ENCODE measurements around the gene RAPGEF6.
"Not testable (repeated sequence)": the region's sequence is repeated elsewhere in the genome, so short reads cannot be mapped to it uniquely, and the experiment has no call there.

Gene RAPGEF6

DNA sequence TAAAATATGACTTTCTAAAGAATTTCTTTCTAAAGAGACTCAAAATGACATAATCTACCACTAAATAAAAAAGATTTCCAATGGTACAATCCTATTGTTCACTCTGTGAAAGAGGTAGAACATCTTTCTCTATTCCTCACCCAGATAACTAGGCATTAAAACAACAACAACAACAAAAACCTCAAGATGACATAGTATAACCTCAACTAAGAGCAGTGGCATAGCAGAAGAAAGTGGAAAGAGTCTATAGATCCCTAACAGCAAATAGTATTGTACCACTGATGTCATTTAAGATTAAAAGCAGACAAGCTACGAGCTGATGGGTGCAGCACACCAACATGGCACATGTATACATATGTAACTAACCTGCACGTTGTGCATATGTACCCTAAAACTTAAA lies 29.9 kb downstream of the RAPGEF6 start:
- DNase-seq, result no peak

DNA sequence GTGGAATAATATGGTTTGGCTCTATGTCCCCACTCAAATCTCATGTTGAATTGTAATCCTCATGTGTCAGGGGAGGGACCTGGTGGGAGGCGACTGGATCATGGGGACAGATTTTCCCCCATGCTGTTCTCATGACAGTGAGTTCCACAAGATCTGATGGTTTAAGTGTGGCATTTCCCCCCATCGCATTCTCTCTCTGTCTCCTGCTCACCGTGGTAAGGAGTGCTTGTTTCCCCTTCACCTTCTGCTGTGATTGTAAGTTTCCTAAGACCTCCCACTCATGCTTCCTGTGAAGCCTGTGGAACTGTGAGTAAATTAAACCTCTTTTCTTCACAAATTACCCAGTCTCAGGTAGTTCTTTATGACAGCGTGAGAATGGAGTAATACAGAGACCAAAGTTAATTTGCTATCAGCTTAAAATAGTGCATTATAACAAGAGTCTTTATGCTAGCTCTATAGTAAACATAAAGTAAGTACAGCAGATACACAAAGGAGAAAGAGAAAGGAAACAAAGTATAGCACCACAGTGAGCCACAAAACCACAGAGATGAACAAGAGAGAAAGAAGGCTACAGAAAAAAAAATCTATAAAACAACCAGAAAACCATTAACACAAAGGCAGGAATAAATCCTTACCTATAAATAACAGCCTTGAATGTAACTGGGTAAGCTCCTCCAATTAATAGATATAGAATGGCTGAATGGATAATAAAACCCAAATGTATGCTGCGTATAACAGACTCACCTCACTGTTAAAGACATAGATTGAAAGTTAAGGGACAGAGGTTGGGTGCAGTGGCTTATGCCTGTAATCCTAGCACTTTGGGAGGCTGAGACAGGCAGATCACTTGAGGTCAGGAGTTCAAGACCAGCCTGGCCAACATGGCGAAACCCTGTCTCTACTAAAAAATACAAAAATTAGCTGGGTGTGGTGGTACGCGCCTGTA lies 39.7 kb downstream of the RAPGEF6 start:
- DNase-seq, result peak; percentile 9 to 25

- no peak for DNase-seq
Measured at GRCh38 chr5:131593921-131594320, 41.1 kb downstream of the RAPGEF6 start.

GRCh38 chr5:131593436-131593835 lies 41.6 kb downstream of the RAPGEF6 start:
- not testable (repeated sequence) for DNase-seq

GRCh38 chr5:131589510-131590348 lies 45.3 kb downstream of the RAPGEF6 start:
- DNase-seq, result no peak

- DNase-seq, result no peak
Measured at GRCh38 chr5:131587541-131587940, 47.5 kb downstream of the RAPGEF6 start.

DNA sequence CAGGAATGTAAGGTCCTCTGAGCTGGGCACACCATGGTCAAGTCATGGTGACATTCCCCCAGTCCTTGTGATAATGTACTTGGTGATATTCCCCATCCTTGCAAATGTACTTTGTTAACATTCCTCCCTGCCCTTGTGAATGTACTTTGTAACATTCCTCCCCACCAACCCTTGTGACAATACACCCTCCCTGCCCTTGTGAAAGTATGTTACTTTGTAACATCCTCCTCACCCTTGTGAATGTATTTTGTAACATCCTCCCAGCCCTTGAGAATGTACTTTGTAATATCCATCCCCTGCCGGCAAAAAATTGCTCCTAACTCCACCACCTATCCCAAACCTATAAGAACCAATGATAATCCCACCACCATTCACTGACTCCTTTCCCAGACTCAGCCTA lies 53.3 kb downstream of the RAPGEF6 start:
- no peak for DNase-seq

- DNase-seq, result no peak
Measured at GRCh38 chr5:131579917-131580671, 54.9 kb downstream of the RAPGEF6 start.

- DNase-seq, result no peak
Measured at GRCh38 chr5:131575660-131576227, 59.3 kb downstream of the RAPGEF6 start.

DNA sequence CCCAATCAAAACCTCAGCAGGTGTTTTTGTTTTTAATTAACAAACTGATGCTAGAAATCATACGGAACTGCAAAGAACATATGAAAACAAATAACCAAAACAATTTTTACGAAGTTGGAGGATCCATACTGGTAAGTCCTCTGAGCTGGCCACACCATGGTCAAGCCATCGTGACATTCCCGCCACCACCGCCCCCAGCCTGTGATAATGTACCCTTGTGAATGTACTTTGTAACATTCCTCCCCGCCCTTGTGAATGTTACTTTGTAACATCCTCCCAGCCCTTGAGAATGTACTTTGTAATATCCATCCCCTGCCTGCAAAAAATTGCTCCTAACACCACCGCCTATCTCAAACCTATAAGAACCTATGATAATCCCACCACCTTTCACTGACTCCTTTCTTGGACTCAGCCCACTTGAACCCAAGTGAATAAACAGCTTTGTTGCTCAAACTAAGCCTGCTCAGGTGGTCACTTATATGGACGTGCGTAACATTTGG lies 63.3 kb downstream of the RAPGEF6 start:
- no peak for DNase-seq

GRCh38 chr5:131570757-131571156 lies 64.3 kb downstream of the RAPGEF6 start:
- no peak for DNase-seq

GRCh38 chr5:131564229-131564652 lies 70.8 kb downstream of the RAPGEF6 start:
- no peak for DNase-seq

DNA sequence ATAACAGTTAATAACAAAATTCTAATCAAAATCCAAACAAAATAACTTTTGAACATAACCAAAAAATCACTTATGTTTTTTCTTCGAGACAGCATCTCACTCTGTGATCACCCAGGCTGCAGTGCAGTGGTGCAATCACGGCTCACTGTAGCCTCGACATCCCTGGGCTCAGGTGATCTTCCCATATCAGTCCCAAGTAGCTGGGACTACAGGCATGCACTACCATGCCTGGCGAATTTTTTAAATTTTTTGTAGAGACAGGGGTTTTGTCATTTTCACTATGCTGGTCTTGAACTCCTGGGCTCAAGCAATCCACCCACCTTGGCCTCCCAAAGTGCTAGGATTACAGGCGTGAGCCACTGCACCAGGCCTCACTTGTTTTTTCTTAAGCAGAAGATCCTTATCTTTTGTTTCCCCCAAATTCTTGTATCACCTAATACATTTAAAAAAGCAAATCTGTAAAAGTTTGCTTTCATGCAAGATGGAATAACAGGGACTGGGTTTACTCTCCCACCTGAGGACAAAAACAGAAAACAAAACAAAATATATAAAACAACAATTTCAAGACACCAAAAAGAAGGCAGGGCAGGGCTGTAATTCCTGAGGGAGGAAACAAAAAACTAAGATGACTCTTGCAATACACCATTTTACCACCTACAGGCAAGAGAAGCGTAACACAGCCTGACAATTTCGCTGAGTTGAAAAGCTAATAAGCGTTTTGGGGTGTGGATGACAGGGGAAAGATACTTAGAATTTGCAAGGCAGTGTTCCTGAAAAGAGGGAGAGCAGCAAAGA lies 71.4 kb downstream of the RAPGEF6 start:
- no peak for DNase-seq

- no peak for DNase-seq
Measured at GRCh38 chr5:131550606-131551005, 84.4 kb downstream of the RAPGEF6 start.

- no peak for DNase-seq
Measured at GRCh38 chr5:131548176-131548575, 86.9 kb downstream of the RAPGEF6 start.

DNA sequence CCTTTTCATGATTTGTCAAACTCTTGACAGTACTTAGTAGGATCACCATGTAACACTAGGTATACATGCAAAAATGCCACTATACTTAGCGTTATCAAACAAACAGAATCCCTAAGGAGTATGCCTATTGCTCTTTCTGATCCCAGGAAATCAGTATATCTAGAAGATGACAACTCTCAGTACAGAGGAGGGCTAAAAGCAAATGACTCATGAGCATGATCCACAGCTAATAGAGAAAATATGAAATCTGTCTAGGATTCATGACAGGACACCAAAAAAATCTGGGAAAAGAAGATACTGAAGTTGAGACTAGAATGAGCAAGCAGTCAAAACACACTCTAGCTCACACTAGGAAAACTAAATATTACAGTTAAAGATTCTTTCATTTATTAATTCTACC lies 89.2 kb downstream of the RAPGEF6 start:
- DNase-seq, result no peak

DNA sequence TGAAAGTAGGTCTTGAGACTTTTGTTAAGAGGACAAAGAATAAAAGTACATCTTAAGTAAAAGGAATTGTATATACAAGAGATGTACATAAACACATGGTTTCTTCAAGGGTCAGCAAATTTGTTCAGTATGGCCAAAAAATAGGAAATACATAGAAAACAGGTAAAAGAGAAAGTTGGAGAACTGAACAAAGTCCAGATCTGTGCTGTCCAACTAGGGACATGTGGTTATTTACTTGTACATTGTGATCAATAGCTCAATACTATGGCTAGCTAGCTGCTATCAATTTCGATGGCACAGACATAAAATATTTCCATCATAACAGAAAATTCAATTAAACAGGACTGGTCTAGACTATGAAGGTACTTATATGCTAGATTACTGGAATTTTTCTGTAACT lies 92.3 kb downstream of the RAPGEF6 start:
- DNase-seq, result no peak

DNA sequence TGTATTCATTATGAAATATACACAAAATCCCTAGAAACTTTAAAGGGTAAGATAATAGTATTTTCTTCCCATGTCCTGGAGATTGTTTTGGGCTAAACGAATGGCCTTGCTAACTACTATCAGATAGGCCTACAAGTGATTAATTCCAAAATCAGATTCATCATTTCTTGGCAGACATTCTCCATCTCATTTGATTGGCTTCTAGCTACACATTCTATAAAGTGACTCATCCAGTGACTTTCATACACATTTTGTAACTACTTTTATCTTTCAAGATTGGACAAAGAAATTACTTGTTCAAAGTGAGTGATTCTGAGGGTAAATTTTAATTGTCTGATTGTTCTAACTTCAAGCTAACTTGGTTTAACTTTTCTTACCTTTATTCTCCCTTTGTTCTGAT lies 93.3 kb downstream of the RAPGEF6 start:
- no peak for DNase-seq

DNA sequence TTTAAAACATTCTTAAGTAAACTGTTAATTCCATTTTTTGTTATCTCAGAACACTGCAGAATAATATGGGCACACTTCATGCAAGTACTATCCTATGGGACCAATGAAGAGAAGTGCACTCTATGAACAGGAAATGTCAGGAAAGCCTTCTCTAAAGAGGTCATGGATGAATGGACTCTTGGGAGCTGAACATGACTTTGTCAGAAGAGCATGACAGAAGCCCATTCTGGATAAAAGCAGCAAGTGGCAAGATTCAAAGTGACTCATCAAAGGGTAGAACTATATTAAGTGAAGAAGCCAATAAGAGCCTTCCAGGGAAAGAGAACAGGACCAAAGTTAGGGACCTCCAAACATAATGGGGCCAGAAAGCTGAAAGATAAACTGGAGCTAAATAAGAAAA lies 94.0 kb downstream of the RAPGEF6 start:
- DNase-seq, result no peak

GRCh38 chr5:131539251-131539650 lies 95.8 kb downstream of the RAPGEF6 start:
- no peak for DNase-seq

- no peak for DNase-seq
Measured at GRCh38 chr5:131538177-131538593, 96.8 kb downstream of the RAPGEF6 start.
